ENCODE measurements around the gene UFSP1. TPM values are rescaled to one million over a fixed set of nuclear protein-coding genes. Genes with fewer than 3 reads are reported as not detected.
A peak's percentile ranks its signal among the peaks of the same experiment; 100 is the strongest.

Gene UFSP1
- total and polyA plus RNA-seq, 4 donors = 1.5 to 6.2 (median 5.5) TPM

- ATAC-seq (ENCODE audit: insufficient read depth, low FRiP score) = no peak
- Histone ChIP-seq H3K36me3 (ENCODE audit: control insufficient read depth in 4 of 4, insufficient read depth in 4 of 4, low read length in 4 of 4) (no peaks in the 10 kb centered on the region), H3K9ac (ENCODE audit: insufficient read depth in 1 of 2, low read length in 2 of 2) (no peak overlapping the region), H3K9me3 (ENCODE audit: control insufficient read depth in 4 of 4, insufficient read depth in 3 of 4, low read length in 3 of 4) (no peaks in the 10 kb centered on the region), H3K27ac (ENCODE audit: low read depth in 1 of 2, low read length in 1 of 2) (no peak overlapping the region), H3K4me3 (no peak overlapping the region), H3K27me3 (ENCODE audit: control insufficient read depth in 3 of 3, insufficient read depth in 3 of 3, low read length in 2 of 3) (no peaks in the 10 kb centered on the region), H3K4me1 (ENCODE audit: control insufficient read depth in 5 of 5, insufficient read depth in 5 of 5, low read length in 5 of 5) (peaks cover 0 to 15% (median 2%) of the 10 kb centered on the region in 5 donors)
- no peak for TF ChIP-seq CTCF (IDR thresholded peaks at IDR 0.05; ENCODE audit: control extremely low read depth, extremely low read depth)
- DNase-seq = peak in 1 of 3 donors; percentile 4
- WGBS, 2 donors = 65 to 85% methylated on average over 8 of the region's 8 CpGs
These were observed 48.9 kb downstream of the UFSP1 start for GRCh38 chr7:100840470-100841100.

GRCh38 chr7:100839361-100839760 lies 50.2 kb downstream of the UFSP1 start:
- no peaks in the 10 kb centered on the region for H3K36me3 ChIP-seq (ENCODE audit: control insufficient read depth in 4 of 4, insufficient read depth in 4 of 4, low read length in 4 of 4)
- ATAC-seq (ENCODE audit: insufficient read depth, low FRiP score) (no peak), DNase-seq (no peak)
- no peaks in the 10 kb centered on the region for H3K27me3 ChIP-seq (ENCODE audit: control insufficient read depth in 3 of 3, insufficient read depth in 3 of 3, low read length in 2 of 3)
- no peak for TF ChIP-seq CTCF (IDR thresholded peaks at IDR 0.05; ENCODE audit: control extremely low read depth, extremely low read depth)
- H3K9me3 ChIP-seq (ENCODE audit: control insufficient read depth in 4 of 4, insufficient read depth in 3 of 4, low read length in 3 of 4) = no peaks in the 10 kb centered on the region
- H3K9ac ChIP-seq (ENCODE audit: insufficient read depth in 1 of 2, low read length in 2 of 2) = no peak overlapping the region
- H3K27ac ChIP-seq (ENCODE audit: low read depth in 1 of 2, low read length in 1 of 2) = no peak overlapping the region
- H3K4me1 ChIP-seq (ENCODE audit: control insufficient read depth in 5 of 5, insufficient read depth in 5 of 5, low read length in 5 of 5) = peaks cover 0 to 15% (median 2%) of the 10 kb centered on the region in 5 donors
- 96 to 98% methylated on average over 18 of the region's 18 CpGs for WGBS, 2 donors
- no peak overlapping the region for H3K4me3 ChIP-seq

Small RNAs within 50 kb of the gene (small RNA-seq; reads per million reads assigned to genes)
- not detected for gene RN7SL549P (ENCODE audit: low replicate concordance)
- gene RPS29P15 (ENCODE audit: low replicate concordance) = not detected

Other genes starting within 250 kb of the UFSP1 start
- 1 to 10 TPM; 1.7 to 2.1 TPM for gene TFR2, start 248.2 kb downstream of the UFSP1 start, total RNA-seq
- under 1 TPM; 0.33 to 0.85 TPM for gene TFR2, start 248.2 kb downstream of the UFSP1 start, polyA plus RNA-seq
- gene ACTL6B, start 233.3 kb downstream of the UFSP1 start, total RNA-seq = not detected
- not detected for gene ACTL6B, start 233.3 kb downstream of the UFSP1 start, polyA plus RNA-seq
- gene GNB2, start 216.0 kb downstream of the UFSP1 start, total RNA-seq = 100 to 1,000 TPM; 150 to 327 TPM
- 100 to 1,000 TPM; 130 to 381 TPM for gene GNB2, start 216.0 kb downstream of the UFSP1 start, polyA plus RNA-seq
- gene GIGYF1, start 195.5 kb downstream of the UFSP1 start, total RNA-seq = 10 to 100 TPM; 30.8 to 41.6 TPM
- gene GIGYF1, start 195.5 kb downstream of the UFSP1 start, polyA plus RNA-seq = 10 to 100 TPM; 19.0 to 36.8 TPM
- 10 to 100 TPM; 20.3 to 30.1 TPM for gene POP7, start 183.6 kb downstream of the UFSP1 start, total RNA-seq
- 10 to 100 TPM; 36.5 to 50.6 TPM for gene POP7, start 183.6 kb downstream of the UFSP1 start, polyA plus RNA-seq
- not detected for gene EPO, start 169.2 kb downstream of the UFSP1 start, total RNA-seq
- under 1 TPM in 1 of 2 donors, not detected in 1; 0.10 TPM for gene EPO, start 169.2 kb downstream of the UFSP1 start, polyA plus RNA-seq
- under 1 TPM in 1 of 2 donors, not detected in 1; 0.03 TPM for gene ZAN, start 156.1 kb downstream of the UFSP1 start, total RNA-seq
- not detected for gene ZAN, start 156.1 kb downstream of the UFSP1 start, polyA plus RNA-seq
- gene EPHB4, start 62.2 kb downstream of the UFSP1 start, total RNA-seq = 10 to 100 TPM; 55.2 to 64.2 TPM
- gene EPHB4, start 62.2 kb downstream of the UFSP1 start, polyA plus RNA-seq = 10 to 100 TPM; 21.7 to 45.7 TPM
- gene SLC12A9, start 37.0 kb downstream of the UFSP1 start, total RNA-seq = 10 to 100 TPM; 28.5 to 49.1 TPM
- gene SLC12A9, start 37.0 kb downstream of the UFSP1 start, polyA plus RNA-seq = 10 to 100 TPM; 29.2 to 52.6 TPM
- 10 to 100 TPM; 43.5 to 81.8 TPM for gene TRIP6, start 22.3 kb downstream of the UFSP1 start, total RNA-seq
- 10 to 100 TPM; 41.4 to 61.2 TPM for gene TRIP6, start 22.3 kb downstream of the UFSP1 start, polyA plus RNA-seq
- 100 to 1,000 TPM in 1 of 2 donors, 10 to 100 TPM in 1; 58.5 to 120 TPM for gene SRRT, start 14.6 kb downstream of the UFSP1 start, total RNA-seq
- 10 to 100 TPM; 76.1 to 79.8 TPM for gene SRRT, start 14.6 kb downstream of the UFSP1 start, polyA plus RNA-seq
- 1 to 10 TPM; 7.2 to 8.2 TPM for gene ACHE, start 6.2 kb upstream of the UFSP1 start, total RNA-seq
- 1 to 10 TPM; 2.6 to 6.2 TPM for gene ACHE, start 6.2 kb upstream of the UFSP1 start, polyA plus RNA-seq
- 1 to 10 TPM; 1.6 to 5.5 TPM for gene MUC3A, start 59.8 kb upstream of the UFSP1 start, total RNA-seq
- 1 to 10 TPM in 1 of 2 donors, under 1 TPM in 1; 0.53 to 1.5 TPM for gene MUC3A, start 59.8 kb upstream of the UFSP1 start, polyA plus RNA-seq
- gene MUC12, start 79.8 kb upstream of the UFSP1 start, total RNA-seq = 1 to 10 TPM; 2.0 to 5.5 TPM
- gene MUC12, start 79.8 kb upstream of the UFSP1 start, polyA plus RNA-seq = 1 to 10 TPM; 1.4 to 3.7 TPM
- gene MUC17, start 130.4 kb upstream of the UFSP1 start, total RNA-seq = not detected
- gene MUC17, start 130.4 kb upstream of the UFSP1 start, polyA plus RNA-seq = not detected
- 10 to 100 TPM; 32.6 to 56.6 TPM for gene TRIM56, start 195.8 kb upstream of the UFSP1 start, total RNA-seq
- 10 to 100 TPM; 14.4 to 15.7 TPM for gene TRIM56, start 195.8 kb upstream of the UFSP1 start, polyA plus RNA-seq
- gene SERPINE1, start 237.4 kb upstream of the UFSP1 start, total RNA-seq = 10 to 100 TPM; 18.6 to 55.4 TPM
- gene SERPINE1, start 237.4 kb upstream of the UFSP1 start, polyA plus RNA-seq = 100 to 1,000 TPM in 1 of 2 donors, 10 to 100 TPM in 1; 12.4 to 436 TPM

Measured in lung (tissue), 13 donors.